Natural killer cell (primary cell): ENCODE results near the gene NFIA. TPM values are rescaled to one million over a fixed set of nuclear protein-coding genes. Genes with fewer than 3 reads are reported as not detected.

Experiments
- ATAC-seq, 3 donors: fragments of 150-1000 bp in 2 of 3; fragments of 200-7000 bp in 1 of 3; cut with Tn5 transposase; 1 replicate in 1 of 3; 2 replicates in 2 of 3; pipeline ENCODE4 v1.10.0; 2021; ENCODE audit warnings: mild to moderate bottlenecking in 2 of 3, moderate library complexity in 2 of 3
- DNase-seq, 2 donors: peaks; one replicate each; pipeline versions ENCODE4 v3.0.0 to v3.0.0-alpha.2; 2013 to 2021; ENCODE audit warnings: mixed read lengths in 1 of 2
- H3K27ac ChIP-seq: one replicate; pipeline ENCODE4 v1.5.1; 2013; ENCODE audit warnings: mild to moderate bottlenecking, low read length
- H3K27me3 ChIP-seq: one replicate; pipeline ENCODE4 v1.6.1; 2013; ENCODE audit warnings: low read length; ENCODE audit not compliant: control insufficient read depth, insufficient read depth
- H3K36me3 ChIP-seq: one replicate; pipeline ENCODE4 v1.6.1; 2013; ENCODE audit warnings: low read length; ENCODE audit not compliant: control insufficient read depth, insufficient read depth
- H3K4me1 ChIP-seq: one replicate; pipeline ENCODE4 v1.6.1; 2013; ENCODE audit warnings: low read length; ENCODE audit not compliant: control insufficient read depth, insufficient read depth
- H3K4me3 ChIP-seq: one replicate; pipeline ENCODE4 v1.5.1; 2013; ENCODE audit warnings: low read length
- H3K9me3 ChIP-seq: one replicate; pipeline ENCODE4 v1.6.1; 2013; ENCODE audit warnings: low read length; ENCODE audit not compliant: control insufficient read depth, insufficient read depth
- H3K27ac Mint-ChIP-seq, 2 donors: one replicate each; pipeline ENCODE4 v1.8.0; 2022; ENCODE audit warnings: mild to moderate bottlenecking in 2 of 2, mixed read lengths in 2 of 2, moderate library complexity in 1 of 2
- H3K27me3 Mint-ChIP-seq, 2 donors: one replicate each; pipeline ENCODE4 v1.8.0; 2022; ENCODE audit warnings: low read depth in 2 of 2, mixed read lengths in 2 of 2
- H3K36me3 Mint-ChIP-seq: one replicate; pipeline ENCODE4 v1.8.0; 2022; ENCODE audit warnings: mixed read lengths
- H3K4me1 Mint-ChIP-seq, 2 donors: one replicate each; pipeline ENCODE4 v1.8.0; 2022; ENCODE audit warnings: mixed read lengths in 2 of 2
- H3K4me3 Mint-ChIP-seq: one replicate; pipeline ENCODE4 v1.8.0; 2022; ENCODE audit warnings: mild to moderate bottlenecking, moderate library complexity, mixed read lengths
- H3K9me3 Mint-ChIP-seq, 2 donors: one replicate each; pipeline ENCODE4 v1.8.0; 2022; ENCODE audit warnings: mixed read lengths in 2 of 2
- CTCF ChIP-seq: fragments of 200-600 bp; IDR thresholded peaks from one replicate; pipeline ENCODE4 v1.8.0; 2022; ENCODE audit warnings: antibody characterized with exemption
- WGBS: methylation state at CpG from one replicate; pipeline ENCODE4 v1.1.7; 2013; ENCODE audit warnings: missing lambda C conversion rate; ENCODE audit not compliant: insufficient coverage; 5-methylcytosine and 5-hydroxymethylcytosine counted together
- intact Hi-C: fragments of 100-400 bp; cut with micrococcal nuclease; formaldehyde crosslinking; loops from one replicate; pipeline ENCODE4 v1.14.2; 2022
- total RNA-seq, 4 donors: library from RNA; stranded (reverse); fragments of 120-200 nt in 1 of 4; gene quantifications; one replicate each; pipeline versions ENCODE4 v1.2.3 to v1.2.4, GENCODE V29; 2013 to 2022

Gene NFIA
- total RNA-seq, 3 donors from 2014 or later (not counting 1 experiment from before 2014, with no cell fraction given), result 3.5 to 6.5 (median 3.6) TPM

GRCh38 chr1:61264825-61265242 is 182.5 kb downstream of the NFIA start:
- Histone ChIP-seq H3K36me3 (no peaks in the 10 kb centered on the region), H3K9me3 (no peaks in the 10 kb centered on the region), H3K27me3 (no peaks in the 10 kb centered on the region), H3K4me1 (no peaks in the 10 kb centered on the region), H3K27ac (no peak overlapping the region), H3K4me3 (no peak overlapping the region)
- intact Hi-C loops, result no loop called here
- Mint-ChIP-seq H3K27ac (no peak overlapping the region), H3K36me3 (no peaks in the 10 kb centered on the region), H3K4me3 (no peak overlapping the region), H3K9me3 (no peaks in the 10 kb centered on the region), H3K4me1 (peaks cover 5 to 7% of the 10 kb centered on the region in 2 donors), H3K27me3 (peaks cover 11 to 22% of the 10 kb centered on the region in 2 donors)
- TF ChIP-seq CTCF, result no peak
- DNase-seq, result no peak
- 94% methylated on average over 2 of the region's 4 CpGs for WGBS
- ATAC-seq, result no peak

DNA sequence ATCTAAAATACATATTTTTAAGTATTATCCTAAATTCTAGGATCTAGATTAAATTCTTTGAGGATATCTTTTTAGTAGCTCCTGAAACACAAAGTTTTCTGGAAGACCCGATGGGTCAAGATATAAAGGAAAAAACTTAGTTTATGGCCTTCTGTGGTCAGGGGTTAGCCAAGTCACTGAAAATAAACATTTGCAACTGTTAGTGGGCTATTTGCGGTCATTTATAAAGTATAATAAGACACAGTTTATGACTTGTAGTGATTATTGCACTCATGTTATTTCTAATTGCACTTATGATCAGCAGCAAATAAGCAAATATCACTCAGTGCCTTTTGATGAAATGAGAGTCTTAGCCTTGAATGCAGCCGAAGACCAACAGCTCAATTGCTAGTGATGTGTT is 183.3 kb downstream of the NFIA start:
- H3K4me3 ChIP-seq, result no peak overlapping the region
- peaks cover 5 to 9% of the 10 kb centered on the region in 2 donors for H3K4me1 Mint-ChIP-seq
- H3K27me3 ChIP-seq, result no peaks in the 10 kb centered on the region
- no peak for TF ChIP-seq CTCF
- H3K4me3 Mint-ChIP-seq, result no peak overlapping the region
- H3K36me3 Mint-ChIP-seq, result no peaks in the 10 kb centered on the region
- WGBS, result 89% methylated on average over 1 of the region's 3 CpGs
- H3K9me3 ChIP-seq, result no peaks in the 10 kb centered on the region
- H3K27ac Mint-ChIP-seq, result no peak overlapping the region
- no peaks in the 10 kb centered on the region for H3K36me3 ChIP-seq
- intact Hi-C loops, result no loop called here
- no peaks in the 10 kb centered on the region for H3K9me3 Mint-ChIP-seq
- DNase-seq (no peak), ATAC-seq (no peak)
- peaks cover 11 to 23% of the 10 kb centered on the region in 2 donors for H3K27me3 Mint-ChIP-seq
- H3K4me1 ChIP-seq, result no peaks in the 10 kb centered on the region
- no peak overlapping the region for H3K27ac ChIP-seq

DNA sequence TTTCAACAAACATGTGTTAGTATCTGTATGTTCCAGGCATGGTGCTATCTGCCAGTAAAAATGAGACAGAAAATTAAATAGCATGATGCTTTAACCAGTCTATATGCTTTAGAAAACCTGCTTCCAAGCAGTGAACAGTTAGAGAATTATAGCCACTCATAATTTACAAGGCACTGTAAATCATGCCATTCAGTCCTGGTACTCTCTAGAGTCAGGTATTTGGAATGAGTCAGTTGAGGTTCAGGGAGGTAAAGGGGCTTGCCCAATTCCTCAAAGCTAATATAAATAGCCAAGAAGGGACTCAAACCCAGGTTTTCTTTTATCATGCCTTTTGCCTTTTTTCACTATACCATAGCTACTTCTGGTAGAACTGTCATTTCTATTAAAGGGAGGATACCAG is 184.4 kb downstream of the NFIA start:
- Histone ChIP-seq H3K4me3 (no peak overlapping the region), H3K36me3 (no peaks in the 10 kb centered on the region), H3K27me3 (no peaks in the 10 kb centered on the region), H3K4me1 (no peaks in the 10 kb centered on the region), H3K9me3 (no peaks in the 10 kb centered on the region), H3K27ac (no peak overlapping the region)
- Mint-ChIP-seq H3K27ac (no peak overlapping the region), H3K36me3 (no peaks in the 10 kb centered on the region), H3K9me3 (no peaks in the 10 kb centered on the region), H3K4me3 (no peak overlapping the region), H3K4me1 (peaks cover 5 to 9% of the 10 kb centered on the region in 2 donors), H3K27me3 (peaks cover 11 to 23% of the 10 kb centered on the region in 2 donors)
- no peak for ATAC-seq
- intact Hi-C loops, result no loop called here
- DNase-seq, result no peak
- TF ChIP-seq CTCF, result no peak

DNA sequence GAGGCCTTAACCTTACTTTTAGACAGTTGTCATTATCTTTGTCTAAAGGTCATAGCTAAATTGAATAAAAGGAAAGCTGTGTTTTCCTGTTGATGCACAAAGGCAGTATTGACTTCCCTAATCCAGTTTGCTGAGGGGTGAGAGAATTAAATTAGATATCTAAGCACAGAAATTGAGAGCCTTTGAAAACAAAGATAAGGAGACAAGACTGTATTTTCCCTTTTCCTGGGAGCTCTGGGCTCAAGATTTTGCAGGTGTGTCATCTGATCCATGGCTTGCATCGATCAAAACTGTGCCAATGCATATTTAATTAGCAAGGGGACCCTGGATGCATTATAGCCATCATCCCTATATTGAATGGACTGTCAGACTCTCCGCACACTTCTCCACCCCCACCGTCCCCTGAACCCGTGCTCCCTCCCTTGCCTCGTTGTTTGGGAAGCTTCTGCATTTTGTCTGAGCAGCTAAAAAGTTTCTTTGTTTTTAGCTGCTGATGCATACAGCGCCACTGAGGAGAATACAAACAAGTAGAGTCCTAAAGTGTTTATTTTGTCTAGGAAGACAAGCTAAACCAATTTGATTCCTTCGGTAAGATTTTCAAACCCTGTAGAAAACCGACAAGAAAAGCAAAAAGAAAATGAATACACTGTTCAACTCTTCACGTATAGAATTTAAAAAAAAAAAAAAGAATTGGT is 186.3 kb downstream of the NFIA start:
- Mint-ChIP-seq H3K4me3 (no peak overlapping the region), H3K27me3 (peaks cover 5 to 16% of the 10 kb centered on the region in 2 donors), H3K27ac (no peak overlapping the region), H3K4me1 (peaks cover 5 to 9% of the 10 kb centered on the region in 2 donors), H3K9me3 (no peaks in the 10 kb centered on the region), H3K36me3 (no peaks in the 10 kb centered on the region)
- ATAC-seq (no peak), DNase-seq (no peak)
- no peak for TF ChIP-seq CTCF
- WGBS, result 87% methylated on average over 7 of the region's 9 CpGs
- intact Hi-C loops, result no loop called here
- no peaks in the 10 kb centered on the region for H3K4me1 ChIP-seq
- H3K27ac ChIP-seq, result no peak overlapping the region
- H3K4me3 ChIP-seq, result no peak overlapping the region
- no peaks in the 10 kb centered on the region for H3K36me3 ChIP-seq
- no peaks in the 10 kb centered on the region for H3K9me3 ChIP-seq
- no peaks in the 10 kb centered on the region for H3K27me3 ChIP-seq
